ENCODE measurements around the gene LRMDA.

Gene LRMDA

DNA sequence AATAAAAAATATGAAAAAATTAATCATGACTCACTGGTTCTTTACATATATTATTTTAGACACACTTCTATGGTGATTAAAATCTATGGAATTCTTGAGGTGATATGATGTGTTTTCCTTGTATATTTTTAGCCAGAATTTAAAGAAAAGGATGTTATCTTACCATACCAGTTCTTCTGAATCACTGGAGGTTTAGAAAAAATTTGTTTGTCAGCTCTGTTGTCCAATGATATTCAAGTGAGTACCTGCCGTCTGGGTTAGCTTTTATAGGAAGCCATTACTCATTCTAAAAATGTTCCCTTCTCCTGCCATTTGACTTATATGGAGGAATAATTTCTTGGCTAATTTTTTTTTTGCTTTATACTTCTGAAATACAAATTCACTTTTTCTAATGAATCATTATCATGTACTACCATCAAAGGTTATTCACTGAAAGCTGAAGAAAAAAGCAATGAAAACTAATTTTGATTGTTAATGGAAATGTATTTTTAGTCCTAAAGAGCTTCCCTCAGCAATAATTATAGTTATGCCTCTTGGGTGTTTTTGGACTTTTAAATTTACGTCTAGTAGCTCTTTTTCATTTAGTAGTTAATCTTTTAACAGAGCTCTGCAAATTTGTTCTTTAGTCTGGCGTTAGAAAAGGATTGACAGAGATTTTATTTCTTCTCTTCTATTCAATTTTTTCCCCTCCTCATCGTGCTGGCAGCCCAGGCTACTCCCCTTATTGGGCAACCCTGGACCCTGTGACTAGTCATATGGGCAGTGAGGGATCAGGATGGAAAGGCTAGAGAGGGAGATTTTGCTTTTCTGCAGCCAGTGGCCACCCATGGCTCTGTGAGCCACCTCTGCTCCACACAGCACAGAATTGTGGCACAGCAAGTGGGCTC, 434.2 kb downstream of the LRMDA start:
- H3K4me1 ChIP-seq (ENCODE audit: control insufficient read depth, insufficient read depth, low read length): no peaks in the 10 kb centered on the region
- DNase-seq (ENCODE audit: low read depth, low spot score): no peak
- no peaks in the 10 kb centered on the region for H3K36me3 ChIP-seq (ENCODE audit: control insufficient read depth, insufficient read depth, low read length)
- no peak overlapping the region for H3K27ac ChIP-seq (ENCODE audit: low read length)
- no peak overlapping the region for H3K4me3 ChIP-seq (ENCODE audit: low read length)
- H3K27me3 ChIP-seq (ENCODE audit: control insufficient read depth, insufficient read depth, low read length): no peaks in the 10 kb centered on the region
- no CpG with 5 or more reads among the region's 4 CpGs for WGBS (ENCODE audit: insufficient coverage, insufficient read length)
- no peaks in the 10 kb centered on the region for H3K9me3 ChIP-seq (ENCODE audit: control insufficient read depth, insufficient read depth, low read length)

DNA sequence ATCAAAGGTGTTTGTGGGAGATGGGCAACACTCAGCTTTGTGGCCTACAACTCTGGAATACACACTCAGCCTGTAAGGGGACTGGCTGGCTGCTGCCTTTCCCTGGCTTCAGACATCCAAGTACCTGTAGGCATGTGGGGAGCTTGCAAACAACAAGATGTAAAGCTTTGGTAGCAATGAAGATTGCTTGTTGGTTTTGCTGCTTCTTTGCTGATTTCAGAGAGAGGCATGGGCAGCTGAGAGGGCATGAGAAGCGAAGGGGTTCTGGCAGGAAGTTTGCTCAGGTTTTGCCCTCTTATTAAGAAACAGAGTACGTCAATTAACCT, 434.8 kb downstream of the LRMDA start:
- Histone ChIP-seq H3K36me3 (ENCODE audit: control insufficient read depth, insufficient read depth, low read length) (no peaks in the 10 kb centered on the region), H3K27ac (ENCODE audit: low read length) (no peak overlapping the region), H3K4me1 (ENCODE audit: control insufficient read depth, insufficient read depth, low read length) (no peaks in the 10 kb centered on the region), H3K4me3 (ENCODE audit: low read length) (no peak overlapping the region), H3K27me3 (ENCODE audit: control insufficient read depth, insufficient read depth, low read length) (no peaks in the 10 kb centered on the region), H3K9me3 (ENCODE audit: control insufficient read depth, insufficient read depth, low read length) (no peaks in the 10 kb centered on the region)
- WGBS (ENCODE audit: insufficient coverage, insufficient read length): no CpG with 5 or more reads among the region's 2 CpGs
- DNase-seq (ENCODE audit: low read depth, low spot score): no peak

GRCh38 chr10:75866731-75867130, 435.3 kb downstream of the LRMDA start:
- H3K9me3 ChIP-seq (ENCODE audit: control insufficient read depth, insufficient read depth, low read length): no peaks in the 10 kb centered on the region
- WGBS (ENCODE audit: insufficient coverage, insufficient read length): no CpG with 5 or more reads among the region's 4 CpGs
- H3K36me3 ChIP-seq (ENCODE audit: control insufficient read depth, insufficient read depth, low read length): no peaks in the 10 kb centered on the region
- DNase-seq (ENCODE audit: low read depth, low spot score): no peak
- H3K4me1 ChIP-seq (ENCODE audit: control insufficient read depth, insufficient read depth, low read length): no peaks in the 10 kb centered on the region
- no peak overlapping the region for H3K27ac ChIP-seq (ENCODE audit: low read length)
- no peaks in the 10 kb centered on the region for H3K27me3 ChIP-seq (ENCODE audit: control insufficient read depth, insufficient read depth, low read length)
- no peak overlapping the region for H3K4me3 ChIP-seq (ENCODE audit: low read length)

- no CpG with 5 or more reads among the region's 5 CpGs for WGBS (ENCODE audit: insufficient coverage, insufficient read length)
- no peak overlapping the region for H3K27ac ChIP-seq (ENCODE audit: low read length)
- H3K4me1 ChIP-seq (ENCODE audit: control insufficient read depth, insufficient read depth, low read length): no peaks in the 10 kb centered on the region
- DNase-seq (ENCODE audit: low read depth, low spot score): no peak
- H3K27me3 ChIP-seq (ENCODE audit: control insufficient read depth, insufficient read depth, low read length): no peaks in the 10 kb centered on the region
- H3K36me3 ChIP-seq (ENCODE audit: control insufficient read depth, insufficient read depth, low read length): no peaks in the 10 kb centered on the region
- no peaks in the 10 kb centered on the region for H3K9me3 ChIP-seq (ENCODE audit: control insufficient read depth, insufficient read depth, low read length)
- H3K4me3 ChIP-seq (ENCODE audit: low read length): no peak overlapping the region
These were observed 437.1 kb downstream of the LRMDA start for GRCh38 chr10:75868574-75868973.

GRCh38 chr10:75870039-75870645, 438.7 kb downstream of the LRMDA start:
- Histone ChIP-seq H3K4me3 (ENCODE audit: low read length) (no peak overlapping the region), H3K4me1 (ENCODE audit: control insufficient read depth, insufficient read depth, low read length) (no peaks in the 10 kb centered on the region), H3K27me3 (ENCODE audit: control insufficient read depth, insufficient read depth, low read length) (no peaks in the 10 kb centered on the region), H3K27ac (ENCODE audit: low read length) (no peak overlapping the region), H3K36me3 (ENCODE audit: control insufficient read depth, insufficient read depth, low read length) (no peaks in the 10 kb centered on the region), H3K9me3 (ENCODE audit: control insufficient read depth, insufficient read depth, low read length) (no peaks in the 10 kb centered on the region)
- DNase-seq (ENCODE audit: low read depth, low spot score): no peak
- WGBS (ENCODE audit: insufficient coverage, insufficient read length): no CpG with 5 or more reads among the region's 4 CpGs

DNA sequence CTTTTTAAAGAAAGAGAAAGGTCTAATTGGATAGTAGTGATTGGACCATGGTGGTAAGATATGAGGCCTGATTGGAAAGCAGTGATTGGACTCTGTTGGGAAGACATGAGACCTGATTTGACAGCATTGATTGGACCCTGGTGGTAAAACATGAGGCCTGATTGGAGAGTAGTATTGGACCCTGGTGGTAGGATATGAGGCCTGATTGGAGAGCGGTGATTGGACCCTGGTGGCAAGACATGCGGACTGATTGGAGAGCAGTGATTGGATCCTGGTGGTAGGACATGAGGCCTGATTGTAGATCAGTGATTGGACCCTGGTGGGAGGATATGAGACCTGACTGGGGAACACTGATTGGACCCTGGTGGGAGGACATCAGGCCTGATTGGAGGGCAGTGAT, 444.3 kb downstream of the LRMDA start:
- no peaks in the 10 kb centered on the region for H3K36me3 ChIP-seq (ENCODE audit: control insufficient read depth, insufficient read depth, low read length)
- no peaks in the 10 kb centered on the region for H3K27me3 ChIP-seq (ENCODE audit: control insufficient read depth, insufficient read depth, low read length)
- no peak overlapping the region for H3K27ac ChIP-seq (ENCODE audit: low read length)
- no peaks in the 10 kb centered on the region for H3K9me3 ChIP-seq (ENCODE audit: control insufficient read depth, insufficient read depth, low read length)
- H3K4me3 ChIP-seq (ENCODE audit: low read length): no peak overlapping the region
- no CpG with 5 or more reads among the region's 2 CpGs for WGBS (ENCODE audit: insufficient coverage, insufficient read length)
- DNase-seq (ENCODE audit: low read depth, low spot score): no peak
- H3K4me1 ChIP-seq (ENCODE audit: control insufficient read depth, insufficient read depth, low read length): no peaks in the 10 kb centered on the region

GRCh38 chr10:75876710-75877109, 445.3 kb downstream of the LRMDA start:
- Histone ChIP-seq H3K27me3 (ENCODE audit: control insufficient read depth, insufficient read depth, low read length) (no peaks in the 10 kb centered on the region), H3K4me1 (ENCODE audit: control insufficient read depth, insufficient read depth, low read length) (no peaks in the 10 kb centered on the region), H3K27ac (ENCODE audit: low read length) (no peak overlapping the region), H3K4me3 (ENCODE audit: low read length) (no peak overlapping the region), H3K9me3 (ENCODE audit: control insufficient read depth, insufficient read depth, low read length) (no peaks in the 10 kb centered on the region), H3K36me3 (ENCODE audit: control insufficient read depth, insufficient read depth, low read length) (no peaks in the 10 kb centered on the region)
- WGBS (ENCODE audit: insufficient coverage, insufficient read length): no CpG with 5 or more reads among the region's 3 CpGs
- no peak for DNase-seq (ENCODE audit: low read depth, low spot score)

GRCh38 chr10:75877877-75878276, 446.5 kb downstream of the LRMDA start:
- Histone ChIP-seq H3K27me3 (ENCODE audit: control insufficient read depth, insufficient read depth, low read length) (no peaks in the 10 kb centered on the region), H3K9me3 (ENCODE audit: control insufficient read depth, insufficient read depth, low read length) (no peaks in the 10 kb centered on the region), H3K4me1 (ENCODE audit: control insufficient read depth, insufficient read depth, low read length) (no peaks in the 10 kb centered on the region), H3K36me3 (ENCODE audit: control insufficient read depth, insufficient read depth, low read length) (no peaks in the 10 kb centered on the region), H3K27ac (ENCODE audit: low read length) (no peak overlapping the region), H3K4me3 (ENCODE audit: low read length) (no peak overlapping the region)
- no CpG with 5 or more reads among the region's 7 CpGs for WGBS (ENCODE audit: insufficient coverage, insufficient read length)
- DNase-seq (ENCODE audit: low read depth, low spot score): no peak

GRCh38 chr10:75878586-75878985, 447.2 kb downstream of the LRMDA start:
- no peaks in the 10 kb centered on the region for H3K27me3 ChIP-seq (ENCODE audit: control insufficient read depth, insufficient read depth, low read length)
- H3K4me1 ChIP-seq (ENCODE audit: control insufficient read depth, insufficient read depth, low read length): no peaks in the 10 kb centered on the region
- no peaks in the 10 kb centered on the region for H3K9me3 ChIP-seq (ENCODE audit: control insufficient read depth, insufficient read depth, low read length)
- no peak overlapping the region for H3K27ac ChIP-seq (ENCODE audit: low read length)
- H3K36me3 ChIP-seq (ENCODE audit: control insufficient read depth, insufficient read depth, low read length): no peaks in the 10 kb centered on the region
- WGBS (ENCODE audit: insufficient coverage, insufficient read length): no CpG with 5 or more reads among the region's 2 CpGs
- no peak for DNase-seq (ENCODE audit: low read depth, low spot score)
- H3K4me3 ChIP-seq (ENCODE audit: low read length): no peak overlapping the region

- Histone ChIP-seq H3K27me3 (ENCODE audit: control insufficient read depth, insufficient read depth, low read length) (no peaks in the 10 kb centered on the region), H3K27ac (ENCODE audit: low read length) (no peak overlapping the region), H3K4me1 (ENCODE audit: control insufficient read depth, insufficient read depth, low read length) (no peaks in the 10 kb centered on the region), H3K9me3 (ENCODE audit: control insufficient read depth, insufficient read depth, low read length) (no peaks in the 10 kb centered on the region), H3K36me3 (ENCODE audit: control insufficient read depth, insufficient read depth, low read length) (no peaks in the 10 kb centered on the region), H3K4me3 (ENCODE audit: low read length) (no peak overlapping the region)
- WGBS (ENCODE audit: insufficient coverage, insufficient read length): 100% methylated on average over 1 of the region's 4 CpGs
- DNase-seq (ENCODE audit: low read depth, low spot score): no peak
These were observed 448.8 kb downstream of the LRMDA start for GRCh38 chr10:75880031-75880775.

Measured in iPS DF 6.9 (cell line).